Testis (tissue), 3 donors: Measurements from ENCODE around the gene CTAGE6. TPM values are rescaled to one million over a fixed set of nuclear protein-coding genes. Genes with fewer than 3 reads are reported as not detected.
"Not testable (repeated sequence)": the region's sequence is repeated elsewhere in the genome, so short reads cannot be mapped to it uniquely, and the experiment has no call there.

Experiments
- DNase-seq: peaks from one replicate; pipeline ENCODE4 v3.0.0-alpha.2; 2019
- H3K27ac ChIP-seq, 2 donors: fragments of 200-600 bp; sonication (generic); one replicate each; pipeline ENCODE4 v1.5.1; 2019
- H3K27me3 ChIP-seq: fragments of 200-600 bp; sonication (generic); one replicate; pipeline ENCODE4 v1.5.1; 2019
- H3K36me3 ChIP-seq: fragments of 200-600 bp; sonication (generic); one replicate; pipeline ENCODE4 v1.5.1; 2017; ENCODE audit warnings: low read depth; ENCODE audit errors: missing control alignments
- H3K4me1 ChIP-seq: fragments of 200-600 bp; sonication (generic); one replicate; pipeline ENCODE4 v1.5.1; 2019
- H3K4me3 ChIP-seq, 2 donors: fragments of 200-600 bp; sonication (generic); one replicate each; pipeline ENCODE4 v1.5.1; 2017 to 2019
- H3K9me3 ChIP-seq: fragments of 200-600 bp; sonication (generic); one replicate; pipeline ENCODE4 v1.5.1; 2017
- POLR2A ChIP-seq: fragments of 450-650 bp; IDR thresholded peaks from one replicate; pipeline ENCODE4 v1.6.1; 2017; ENCODE audit warnings: antibody characterized with exemption, mild to moderate bottlenecking, moderate library complexity
- WGBS, 2 donors: methylation state at CpG; one replicate each; pipeline ENCODE4 v1.1.5; 2018; 5-methylcytosine and 5-hydroxymethylcytosine counted together
- intact Hi-C: fragments of 100-400 bp; cut with DNase I; formaldehyde crosslinking; loops from one replicate; pipeline ENCODE4 v1.15.1; 2023; ENCODE audit warnings: low total_unique reads
- polyA plus RNA-seq: library from polyadenylated mRNA; stranded (reverse); fragments of 350-450 nt; fragmentation: Illumina TruSeq; extraction: RNeasy Lipid Tissue Mini Kit (QIAGEN cat#74804); gene quantifications from one replicate; pipeline ENCODE4 v1.2.3, GENCODE V29; 2014; ENCODE audit warnings: low read depth, low replicate concordance; ENCODE audit not compliant: insufficient read depth
- total RNA-seq, 2 donors: library from RNA; depleted of rRNA; stranded (reverse); fragments of >200 nt; gene quantifications; one replicate each; pipeline ENCODE4 v1.2.3, GENCODE V29; 2016
- TF ChIP-seq, protein P1 (sequence below), 3 experiments: fragments of 450-650 bp in 2 of 3; fragments of 200-600 bp in 1 of 3; sonication (generic) in 1 of 3; IDR thresholded peaks; one replicate each; pipeline ENCODE4 v1.5.1; 2016 to 2019; ENCODE audit warnings: antibody characterized with exemption in 3 of 3, mild to moderate bottlenecking in 2 of 3, moderate library complexity in 1 of 3

Gene CTAGE6
- total and polyA plus RNA-seq, 3 donors from 2014 or later, result 7.9 to 29.1 (median 12.2) TPM

DNA sequence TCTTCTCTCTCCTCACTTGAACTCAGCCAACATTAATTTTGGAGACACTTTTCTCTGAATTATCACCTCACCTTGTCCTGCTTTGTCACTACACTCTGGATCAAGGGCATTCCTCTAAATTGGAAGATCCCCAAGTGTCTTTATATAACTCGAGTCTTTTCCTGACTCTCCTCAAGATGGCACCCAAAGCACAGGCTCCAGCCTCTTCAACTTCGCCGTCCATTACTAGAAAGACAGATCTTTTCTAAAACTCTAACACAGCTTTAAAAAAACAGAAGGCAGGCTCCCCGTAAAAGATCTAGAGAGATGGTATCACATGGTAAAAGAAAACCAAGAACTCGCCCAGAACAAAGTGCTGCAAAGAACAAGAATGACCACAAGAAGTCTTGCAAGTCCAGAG lies 8.2 kb upstream of the CTAGE6 start:
- H3K4me1 ChIP-seq, H3K9me3 ChIP-seq, H3K36me3 ChIP-seq, H3K4me3 ChIP-seq, DNase-seq, H3K27ac ChIP-seq, H3K27me3 ChIP-seq, intact Hi-C loops: not testable (repeated sequence)
- WGBS, 2 donors, result 34% methylated on average over 2 of the region's 5 CpGs; no CpG with 5 or more reads in 1 of the 2 donors

DNA sequence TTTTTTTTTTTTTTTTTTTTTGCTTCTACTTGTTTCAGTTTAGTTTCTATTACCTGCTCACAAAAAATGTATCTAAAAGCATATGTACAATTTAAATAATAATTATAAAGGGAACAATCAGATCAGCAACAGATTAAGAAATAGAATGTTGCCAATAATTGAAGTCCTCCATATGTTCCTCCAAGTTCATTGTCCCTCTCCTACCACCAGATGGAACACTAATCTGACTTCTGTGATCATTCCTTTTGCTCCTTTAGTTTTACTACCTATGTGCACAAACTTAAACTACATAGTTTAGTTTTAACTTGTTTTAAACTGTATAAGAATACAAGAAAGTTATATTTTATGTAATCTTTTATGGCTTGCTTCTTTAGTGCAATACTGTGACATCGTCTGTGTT lies 5.6 kb upstream of the CTAGE6 start:
- WGBS, 2 donors, result no CpG with 5 or more reads among the region's 1 CpG
- DNase-seq, intact Hi-C loops, H3K9me3 ChIP-seq, H3K36me3 ChIP-seq, H3K4me3 ChIP-seq, H3K4me1 ChIP-seq, H3K27me3 ChIP-seq, H3K27ac ChIP-seq: not testable (repeated sequence)

DNA sequence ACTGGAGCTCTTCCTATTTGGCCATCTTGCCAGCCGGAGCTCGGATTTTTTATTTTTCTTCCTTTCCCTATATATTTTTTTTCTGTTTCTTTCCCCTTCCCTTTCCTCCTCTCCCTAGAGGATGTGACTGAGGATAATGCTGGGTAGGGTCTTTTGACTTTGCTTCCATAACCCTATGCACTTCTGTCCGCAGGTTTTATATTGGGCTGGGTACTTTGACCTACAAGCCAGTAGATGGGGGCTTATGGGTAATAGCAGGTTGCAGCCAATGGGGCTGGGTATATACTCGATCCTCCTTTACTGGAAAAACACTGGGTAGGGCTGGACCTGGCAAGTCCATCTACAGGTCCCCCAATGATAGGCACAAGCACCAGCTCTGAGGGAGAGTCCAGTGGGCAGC lies 12.2 kb downstream of the CTAGE6 start:
- 72% methylated on average over 2 of the region's 4 CpGs; no CpG with 5 or more reads in 1 of the 2 donors for WGBS, 2 donors
- H3K9me3 ChIP-seq, H3K27ac ChIP-seq, intact Hi-C loops, DNase-seq, H3K4me3 ChIP-seq, H3K4me1 ChIP-seq, H3K36me3 ChIP-seq, H3K27me3 ChIP-seq: not testable (repeated sequence)

DNA sequence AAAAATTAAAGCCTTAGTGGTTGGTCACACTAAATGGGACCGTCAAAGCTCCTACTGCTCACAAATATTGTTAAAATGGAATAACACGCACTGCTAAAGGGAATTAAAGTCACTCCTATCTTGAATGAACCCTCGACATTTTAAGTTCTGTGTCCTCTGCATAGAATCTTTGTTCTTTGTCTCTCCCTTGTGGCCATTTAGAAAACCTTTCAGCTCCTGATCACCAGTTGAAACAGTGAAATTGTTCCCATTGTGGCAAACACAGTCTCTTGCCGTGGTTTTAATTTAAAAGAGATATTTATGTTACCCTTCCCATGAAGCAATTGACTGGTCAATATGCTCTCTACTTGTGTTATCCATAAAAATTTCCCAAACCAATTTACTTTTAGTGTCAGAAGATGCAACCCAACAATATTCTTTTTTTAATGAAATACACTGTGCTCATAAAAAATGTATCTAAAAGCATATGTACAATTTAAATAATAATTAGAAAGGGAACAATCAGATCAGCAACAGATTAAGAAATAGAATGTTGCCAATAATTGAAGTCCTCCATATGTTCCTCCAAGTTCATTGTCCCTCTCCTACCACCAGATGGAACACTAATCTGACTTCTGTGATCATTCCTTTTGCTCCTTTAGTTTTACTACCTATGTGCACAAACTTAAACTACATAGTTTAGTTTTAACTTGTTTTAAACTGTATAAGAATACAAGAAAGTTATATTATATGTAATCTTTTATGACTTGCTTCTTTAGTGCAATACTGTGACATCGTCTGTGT lies 20.3 kb downstream of the CTAGE6 start:
- 27% methylated on average over 5 of the region's 5 CpGs for WGBS, 2 donors
- H3K27ac ChIP-seq, H3K27me3 ChIP-seq, H3K36me3 ChIP-seq, DNase-seq, H3K4me3 ChIP-seq, H3K4me1 ChIP-seq, H3K9me3 ChIP-seq, intact Hi-C loops: not testable (repeated sequence)
- TF ChIP-seq, protein P1, sequence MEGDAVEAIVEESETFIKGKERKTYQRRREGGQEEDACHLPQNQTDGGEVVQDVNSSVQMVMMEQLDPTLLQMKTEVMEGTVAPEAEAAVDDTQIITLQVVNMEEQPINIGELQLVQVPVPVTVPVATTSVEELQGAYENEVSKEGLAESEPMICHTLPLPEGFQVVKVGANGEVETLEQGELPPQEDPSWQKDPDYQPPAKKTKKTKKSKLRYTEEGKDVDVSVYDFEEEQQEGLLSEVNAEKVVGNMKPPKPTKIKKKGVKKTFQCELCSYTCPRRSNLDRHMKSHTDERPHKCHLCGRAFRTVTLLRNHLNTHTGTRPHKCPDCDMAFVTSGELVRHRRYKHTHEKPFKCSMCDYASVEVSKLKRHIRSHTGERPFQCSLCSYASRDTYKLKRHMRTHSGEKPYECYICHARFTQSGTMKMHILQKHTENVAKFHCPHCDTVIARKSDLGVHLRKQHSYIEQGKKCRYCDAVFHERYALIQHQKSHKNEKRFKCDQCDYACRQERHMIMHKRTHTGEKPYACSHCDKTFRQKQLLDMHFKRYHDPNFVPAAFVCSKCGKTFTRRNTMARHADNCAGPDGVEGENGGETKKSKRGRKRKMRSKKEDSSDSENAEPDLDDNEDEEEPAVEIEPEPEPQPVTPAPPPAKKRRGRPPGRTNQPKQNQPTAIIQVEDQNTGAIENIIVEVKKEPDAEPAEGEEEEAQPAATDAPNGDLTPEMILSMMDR (IDR thresholded peaks at IDR 0.05), result peak in 2 of 3 experiments; percentile 44 to 50

DNA sequence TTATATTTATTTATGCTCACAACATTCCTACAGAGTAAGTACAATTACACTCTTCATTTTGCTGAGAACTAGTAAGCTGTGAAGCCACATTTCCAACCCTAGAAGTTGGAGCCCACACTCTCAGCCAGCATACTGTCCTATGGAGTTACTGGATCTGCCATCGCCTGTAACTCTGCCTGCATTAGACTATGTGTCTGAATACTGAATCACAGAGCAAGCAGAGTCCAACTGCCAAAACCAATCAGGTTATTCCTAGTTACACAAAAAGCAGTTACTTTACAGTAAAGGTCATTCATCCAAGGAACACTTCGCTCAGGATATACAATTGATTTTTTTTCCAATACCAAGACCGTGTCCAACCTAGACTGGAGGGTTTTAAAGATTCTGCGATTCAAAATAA lies 21.5 kb downstream of the CTAGE6 start:
- Histone ChIP-seq H3K4me1 (no peaks in the 10 kb centered on the region), H3K27ac (no peak overlapping the region), H3K36me3 (no peaks in the 10 kb centered on the region), H3K9me3 (no peaks in the 10 kb centered on the region), H3K4me3 (no peak overlapping the region), H3K27me3 (no peaks in the 10 kb centered on the region)
- no peak for DNase-seq
- TF ChIP-seq, protein P1 (IDR thresholded peaks at IDR 0.05), result no peak
- TF ChIP-seq POLR2A, result no peak
- WGBS, 2 donors, result 89 to 93% methylated on average over 4 of the region's 4 CpGs
- intact Hi-C loops, result no loop called here

DNA sequence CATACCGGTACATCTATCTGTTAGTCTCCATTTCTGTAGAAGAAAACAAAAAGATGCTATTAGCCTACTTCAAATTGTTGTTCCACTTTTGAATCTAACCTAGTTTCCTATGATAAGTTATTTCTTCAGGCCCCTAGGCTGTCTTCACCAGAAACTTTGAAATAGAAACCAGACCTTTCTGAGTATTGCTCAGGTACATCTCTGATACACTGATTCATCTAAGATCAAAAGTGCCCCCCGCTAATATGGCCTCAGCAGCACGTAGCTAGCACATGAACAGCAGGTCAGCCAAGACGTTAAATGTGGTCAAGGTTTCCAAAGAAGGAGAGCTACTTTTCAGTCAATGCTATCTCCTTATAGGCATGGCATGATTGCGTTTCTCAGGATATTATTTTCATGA lies 23.6 kb downstream of the CTAGE6 start:
- Histone ChIP-seq H3K36me3 (no peaks in the 10 kb centered on the region), H3K27me3 (no peaks in the 10 kb centered on the region), H3K4me1 (no peaks in the 10 kb centered on the region), H3K27ac (no peak overlapping the region), H3K4me3 (no peak overlapping the region), H3K9me3 (no peaks in the 10 kb centered on the region)
- DNase-seq, result no peak
- TF ChIP-seq POLR2A, result no peak
- TF ChIP-seq, protein P1 (IDR thresholded peaks at IDR 0.05), result no peak
- 85 to 93% methylated on average over 5 of the region's 5 CpGs for WGBS, 2 donors
- intact Hi-C loops, result no loop called here
